GM21825 (cell line): ENCODE data around the gene VAMP5.
A peak's percentile ranks its signal among the peaks of the same experiment; 100 is the strongest.
"Not testable (repeated sequence)": the region's sequence is repeated elsewhere in the genome, so short reads cannot be mapped to it uniquely, and the experiment has no call there.

Source experiments
- ATAC-seq: cut with Tn5 transposase; IDR thresholded peaks from one replicate; pipeline ENCODE4 v1.9.1; 2021; ENCODE audit warnings: mild to moderate bottlenecking, moderate library complexity; ENCODE audit not compliant: unreplicated experiment

Gene VAMP5

GRCh38 chr2:85549826-85550225 is 34.4 kb upstream of the VAMP5 start:
- no peak for ATAC-seq

- ATAC-seq, result no peak
Measured at GRCh38 chr2:85550486-85550885, 33.7 kb upstream of the VAMP5 start.

GRCh38 chr2:85551698-85552678 is 32.2 kb upstream of the VAMP5 start:
- peak; percentile 71 for ATAC-seq

GRCh38 chr2:85553184-85553583 is 31.0 kb upstream of the VAMP5 start:
- no peak for ATAC-seq

GRCh38 chr2:85554980-85555612 is 29.1 kb upstream of the VAMP5 start:
- ATAC-seq, result no peak

GRCh38 chr2:85557130-85557529 is 27.1 kb upstream of the VAMP5 start:
- no peak for ATAC-seq

GRCh38 chr2:85558160-85558559 is 26.1 kb upstream of the VAMP5 start:
- no peak for ATAC-seq

- ATAC-seq, result not testable (repeated sequence)
Measured at GRCh38 chr2:85560403-85560726, 23.9 kb upstream of the VAMP5 start.

GRCh38 chr2:85560812-85561279 is 23.4 kb upstream of the VAMP5 start:
- ATAC-seq, result peak; percentile 12

GRCh38 chr2:85561280-85562212 is 22.7 kb upstream of the VAMP5 start, which contains the start of gene GGCX:
Gene GGCX (minus strand): TSS chr2:85561493. CDS start chr2:85561428, 65 bp downstream.
- peak; percentile 91 for ATAC-seq

- ATAC-seq, result no peak
Measured at GRCh38 chr2:85564144-85564563, 20.1 kb upstream of the VAMP5 start.

- no peak for ATAC-seq
Measured at GRCh38 chr2:85566265-85566664, 18.0 kb upstream of the VAMP5 start.

- ATAC-seq, result no peak
Measured at GRCh38 chr2:85575739-85576138, 8.5 kb upstream of the VAMP5 start.

GRCh38 chr2:85577063-85577385 is 7.2 kb upstream of the VAMP5 start:
- ATAC-seq, result no peak

- ATAC-seq, result peak; percentile 60
Measured at GRCh38 chr2:85577386-85578242, 6.6 kb upstream of the VAMP5 start, which contains the start of gene VAMP8. Gene VAMP8 (plus strand): TSS chr2:85577586. CDS start chr2:85577647, 61 bp downstream.

- peak; percentile 46 for ATAC-seq
Measured at GRCh38 chr2:85578243-85579180, 5.7 kb upstream of the VAMP5 start.

- ATAC-seq, result no peak
Measured at GRCh38 chr2:85579266-85579935, 4.8 kb upstream of the VAMP5 start.

- no peak for ATAC-seq
Measured at GRCh38 chr2:85580206-85580605, 4.0 kb upstream of the VAMP5 start.
